Activated T-cell treated with anti-CD3 and anti-CD28 coated beads, Interleukin-2, amount 50 U/mL, for 4 hours (primary cell): Measurements from ENCODE around the gene GOLGA8M. TPM values are rescaled to one million over a fixed set of nuclear protein-coding genes. Genes with fewer than 3 reads are reported as not detected.
"Not testable (repeated sequence)": the region's sequence is repeated elsewhere in the genome, so short reads cannot be mapped to it uniquely, and the experiment has no call there.

ENCODE experiments used
- ATAC-seq, 2 donors: fragments of 200-7000 bp; cut with Tn5 transposase; one replicate each; pipeline ENCODE4 v1.10.0; 2021
- DNase-seq: peaks from one replicate; pipeline ENCODE4 v3.0.0-alpha.2; 2020
- H3K27me3 Mint-ChIP-seq: one replicate; pipeline ENCODE4 v1.8.0; 2021; ENCODE audit warnings: low read depth, mixed read lengths
- H3K36me3 Mint-ChIP-seq: one replicate; pipeline ENCODE4 v1.8.0; 2022; ENCODE audit warnings: mixed read lengths; ENCODE audit not compliant: insufficient read depth
- H3K4me1 Mint-ChIP-seq: one replicate; pipeline ENCODE4 v1.8.0; 2021; ENCODE audit warnings: low read depth, mixed read lengths
- H3K4me3 Mint-ChIP-seq: one replicate; pipeline ENCODE4 v1.8.0; 2021; ENCODE audit warnings: mild to moderate bottlenecking, moderate library complexity, mixed read lengths
- H3K9me3 Mint-ChIP-seq: one replicate; pipeline ENCODE4 v1.8.0; 2021; ENCODE audit warnings: mixed read lengths
- total RNA-seq, 3 donors: library from RNA; stranded (reverse); gene quantifications; one replicate each; pipeline ENCODE4 v1.2.1, GENCODE V29; 2021

The GOLGA8M gene
- total RNA-seq, 3 donors from 2014 or later = not detected

GRCh38 chr15:28694006-28694751, 18.0 kb downstream of the GOLGA8M start:
- H3K9me3 Mint-ChIP-seq, H3K4me1 Mint-ChIP-seq, H3K27me3 Mint-ChIP-seq, H3K4me3 Mint-ChIP-seq, ATAC-seq, H3K36me3 Mint-ChIP-seq, DNase-seq: not testable (repeated sequence)

GRCh38 chr15:28693021-28693420, 19.2 kb downstream of the GOLGA8M start:
- not testable (repeated sequence) for H3K36me3 Mint-ChIP-seq, H3K27me3 Mint-ChIP-seq, DNase-seq, H3K4me3 Mint-ChIP-seq, H3K9me3 Mint-ChIP-seq, ATAC-seq, H3K4me1 Mint-ChIP-seq

GRCh38 chr15:28673533-28673932, 38.7 kb downstream of the GOLGA8M start:
- not testable (repeated sequence) for DNase-seq, H3K9me3 Mint-ChIP-seq, H3K4me1 Mint-ChIP-seq, H3K27me3 Mint-ChIP-seq, H3K4me3 Mint-ChIP-seq, ATAC-seq, H3K36me3 Mint-ChIP-seq

- not testable (repeated sequence) for DNase-seq, H3K4me3 Mint-ChIP-seq, H3K36me3 Mint-ChIP-seq, H3K4me1 Mint-ChIP-seq, H3K9me3 Mint-ChIP-seq, H3K27me3 Mint-ChIP-seq
- peak; percentile 41 to 57 for ATAC-seq
Measured at GRCh38 chr15:28672122-28672521, 40.1 kb downstream of the GOLGA8M start.

GRCh38 chr15:28666402-28666801, 45.8 kb downstream of the GOLGA8M start:
- not testable (repeated sequence) for H3K4me3 Mint-ChIP-seq, H3K36me3 Mint-ChIP-seq, H3K9me3 Mint-ChIP-seq, DNase-seq, H3K4me1 Mint-ChIP-seq, H3K27me3 Mint-ChIP-seq
- peak in 1 of 2 donors; percentile 53 for ATAC-seq

GRCh38 chr15:28664575-28664974, 47.6 kb downstream of the GOLGA8M start:
- H3K4me1 Mint-ChIP-seq, H3K36me3 Mint-ChIP-seq, DNase-seq, H3K27me3 Mint-ChIP-seq, H3K4me3 Mint-ChIP-seq, H3K9me3 Mint-ChIP-seq, ATAC-seq: not testable (repeated sequence)

- not testable (repeated sequence) for H3K36me3 Mint-ChIP-seq, DNase-seq, H3K27me3 Mint-ChIP-seq, H3K4me1 Mint-ChIP-seq, H3K9me3 Mint-ChIP-seq, ATAC-seq, H3K4me3 Mint-ChIP-seq
Measured at GRCh38 chr15:28663717-28664116, 48.5 kb downstream of the GOLGA8M start.

GRCh38 chr15:28660750-28661149, 51.5 kb downstream of the GOLGA8M start:
- not testable (repeated sequence) for H3K9me3 Mint-ChIP-seq, H3K27me3 Mint-ChIP-seq, H3K36me3 Mint-ChIP-seq, H3K4me3 Mint-ChIP-seq, H3K4me1 Mint-ChIP-seq, ATAC-seq, DNase-seq

GRCh38 chr15:28656018-28656360, 56.2 kb downstream of the GOLGA8M start:
- H3K4me3 Mint-ChIP-seq, H3K4me1 Mint-ChIP-seq, H3K36me3 Mint-ChIP-seq, H3K27me3 Mint-ChIP-seq, H3K9me3 Mint-ChIP-seq, DNase-seq, ATAC-seq: not testable (repeated sequence)

- H3K4me1 Mint-ChIP-seq, H3K36me3 Mint-ChIP-seq, H3K9me3 Mint-ChIP-seq, ATAC-seq, DNase-seq, H3K27me3 Mint-ChIP-seq, H3K4me3 Mint-ChIP-seq: not testable (repeated sequence)
Measured at GRCh38 chr15:28655329-28656017, 56.7 kb downstream of the GOLGA8M start.

GRCh38 chr15:28654194-28654593, 58.0 kb downstream of the GOLGA8M start:
- not testable (repeated sequence) for H3K27me3 Mint-ChIP-seq, DNase-seq, ATAC-seq, H3K4me1 Mint-ChIP-seq, H3K36me3 Mint-ChIP-seq, H3K9me3 Mint-ChIP-seq, H3K4me3 Mint-ChIP-seq

- not testable (repeated sequence) for ATAC-seq, H3K4me3 Mint-ChIP-seq, H3K36me3 Mint-ChIP-seq, H3K9me3 Mint-ChIP-seq, H3K27me3 Mint-ChIP-seq, DNase-seq, H3K4me1 Mint-ChIP-seq
Measured at GRCh38 chr15:28652538-28652937, 59.7 kb downstream of the GOLGA8M start.

Other genes starting within 250 kb of the GOLGA8M start
- gene GOLGA8G, start 179.4 kb downstream of the GOLGA8M start, total RNA-seq = not detected
- gene GOLGA6L25, start 158.9 kb downstream of the GOLGA8M start, total RNA-seq = not detected
- not detected for gene GOLGA6L7, start 136.2 kb upstream of the GOLGA8M start, total RNA-seq
- 10 to 100 TPM; 11.0 to 14.7 (median 14.5) TPM for gene APBA2, start 173.6 kb upstream of the GOLGA8M start, total RNA-seq